Bone marrow (tissue), 2 donors: ENCODE measurements around the gene PERCC1.
"Not testable (repeated sequence)": the region's sequence is repeated elsewhere in the genome, so short reads cannot be mapped to it uniquely, and the experiment has no call there.

Source experiments
- DNase-seq, 2 donors: peaks; one replicate each; lab custom pipeline; 2025; lab: John Stamatoyannopoulos, UW

The PERCC1 gene

DNA sequence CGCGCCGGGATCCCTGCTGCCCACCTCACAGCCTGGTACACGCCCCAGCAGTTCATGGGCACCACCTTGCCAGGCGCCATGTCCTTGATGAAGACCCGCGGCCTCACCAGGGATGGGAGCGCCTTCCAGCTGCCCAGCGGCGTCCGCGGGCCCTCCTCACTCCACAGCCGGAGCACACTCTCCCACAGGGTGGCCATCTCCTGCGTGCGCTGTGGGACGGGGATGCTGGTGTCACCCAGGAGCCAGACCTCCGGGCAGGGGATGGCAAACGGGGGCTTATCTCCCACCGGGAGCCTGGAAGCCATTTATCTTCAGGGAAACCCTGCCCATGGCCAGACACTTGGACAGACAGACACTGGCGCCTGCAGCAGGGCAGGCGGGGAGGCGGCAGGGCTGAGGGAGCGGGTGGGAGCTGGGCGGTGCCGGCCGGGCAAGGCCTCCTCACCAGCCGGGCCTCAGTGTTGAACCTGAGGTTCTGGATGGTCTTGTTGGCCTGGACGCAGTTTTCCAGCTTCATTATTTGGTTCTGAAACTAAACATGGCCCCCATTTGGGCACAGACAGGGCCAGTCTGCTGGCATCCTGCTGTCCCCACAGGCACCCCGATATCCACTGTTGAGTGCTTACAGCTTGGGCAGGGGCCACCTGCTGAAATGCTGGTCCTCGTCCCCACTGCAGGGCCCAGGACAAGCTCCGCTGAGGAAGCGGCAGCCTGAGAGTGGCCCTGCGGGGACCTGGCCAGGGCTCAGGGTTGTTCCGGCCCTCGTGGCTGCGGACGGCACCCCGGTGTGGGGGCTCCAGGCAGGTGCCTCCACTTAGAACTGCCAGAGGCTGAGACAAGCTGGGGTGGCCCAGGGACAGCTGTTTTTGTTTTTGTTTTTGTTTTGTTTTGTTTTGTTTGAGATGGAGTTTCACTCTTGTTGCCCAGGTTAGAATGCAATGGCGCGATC is 4.0 kb downstream of the PERCC1 start:
- DNase-seq = no peak

GRCh38 chr16:1435921-1436697 is 5.2 kb downstream of the PERCC1 start:
- no peak for DNase-seq

GRCh38 chr16:1436731-1437355 is 6.0 kb downstream of the PERCC1 start:
- DNase-seq = no peak

GRCh38 chr16:1437606-1438005 is 6.7 kb downstream of the PERCC1 start:
- DNase-seq = no peak

GRCh38 chr16:1438229-1439057 is 7.6 kb downstream of the PERCC1 start:
- DNase-seq = no peak

DNA sequence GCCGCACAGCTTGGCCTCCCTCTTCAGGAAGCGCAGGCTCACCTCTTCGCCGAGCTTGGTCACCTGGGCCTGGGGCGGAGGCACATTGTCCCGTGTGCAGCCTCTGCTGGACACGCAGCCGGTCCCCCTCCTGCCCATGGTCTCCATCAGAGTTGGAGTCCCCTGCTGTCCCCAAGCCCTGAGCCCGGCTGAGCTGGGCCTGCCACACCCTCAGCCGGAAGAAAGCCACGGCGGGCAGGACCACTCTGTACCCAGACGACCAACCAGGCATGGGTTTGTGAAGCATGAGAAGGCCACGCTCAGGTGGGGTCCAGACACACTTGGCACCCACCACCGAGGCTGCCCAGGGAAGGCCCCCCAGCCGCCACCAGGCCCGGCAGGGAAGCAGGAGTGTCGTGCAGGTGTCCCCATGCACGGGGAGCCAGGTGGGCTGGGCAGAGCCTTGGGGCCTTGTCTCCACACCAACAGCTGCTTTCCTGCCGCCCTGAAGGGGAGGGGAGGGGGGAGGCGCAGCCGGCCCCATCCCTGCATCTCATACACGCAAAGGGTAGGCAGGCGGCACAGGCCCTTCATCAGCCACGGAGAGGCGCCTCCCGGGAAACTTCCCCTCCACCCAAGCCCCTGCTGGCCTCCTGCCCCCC is 8.3 kb downstream of the PERCC1 start:
- DNase-seq = no peak

- DNase-seq = not testable (repeated sequence)
Measured at GRCh38 chr16:1439699-1440074, 8.8 kb downstream of the PERCC1 start.

DNA sequence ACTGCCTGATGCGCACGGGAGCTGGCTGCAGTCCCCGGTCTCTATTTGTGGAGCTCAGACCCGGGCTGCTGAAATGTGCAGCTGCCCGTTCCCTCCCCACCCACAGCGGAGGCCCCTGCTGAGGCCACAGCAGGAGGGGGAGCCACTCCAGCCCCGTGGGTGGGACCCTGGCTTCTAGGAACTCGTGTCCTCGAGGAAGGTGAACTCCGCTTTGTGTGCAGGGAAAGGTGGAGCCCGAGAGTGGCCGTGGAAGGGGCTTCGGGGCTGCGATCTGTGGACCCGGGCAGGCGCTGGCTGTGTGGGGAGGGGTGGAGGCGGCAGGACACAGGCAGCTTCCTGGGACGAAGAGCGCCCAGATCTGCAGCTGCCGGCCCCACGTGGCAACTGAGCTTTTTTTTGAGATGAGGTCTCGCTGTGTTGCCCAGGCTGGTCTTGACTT is 10.5 kb downstream of the PERCC1 start:
- DNase-seq = no peak

DNA sequence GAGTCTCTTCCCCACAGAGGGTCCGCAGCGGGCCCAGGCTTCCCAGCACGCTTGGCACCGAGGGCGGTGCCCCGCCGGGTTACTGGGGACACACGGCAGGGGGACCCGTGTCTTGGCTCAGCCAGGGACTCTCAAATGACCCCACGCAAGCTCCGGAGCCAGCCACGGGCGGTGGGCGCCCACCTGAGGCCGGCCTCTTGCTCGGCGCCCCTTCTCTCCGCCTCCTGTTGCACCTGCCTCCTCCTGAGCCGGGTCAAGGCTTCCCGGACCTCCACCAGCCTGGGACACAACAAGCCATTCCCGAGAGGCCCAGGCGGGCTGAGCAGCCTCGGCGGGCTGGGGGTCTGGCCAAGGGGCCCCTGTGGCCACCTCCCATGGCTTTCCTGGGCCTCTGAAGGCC is 11.8 kb downstream of the PERCC1 start:
- DNase-seq = no peak

- no peak for DNase-seq
Measured at GRCh38 chr16:1443403-1443973, 12.6 kb downstream of the PERCC1 start.

DNA sequence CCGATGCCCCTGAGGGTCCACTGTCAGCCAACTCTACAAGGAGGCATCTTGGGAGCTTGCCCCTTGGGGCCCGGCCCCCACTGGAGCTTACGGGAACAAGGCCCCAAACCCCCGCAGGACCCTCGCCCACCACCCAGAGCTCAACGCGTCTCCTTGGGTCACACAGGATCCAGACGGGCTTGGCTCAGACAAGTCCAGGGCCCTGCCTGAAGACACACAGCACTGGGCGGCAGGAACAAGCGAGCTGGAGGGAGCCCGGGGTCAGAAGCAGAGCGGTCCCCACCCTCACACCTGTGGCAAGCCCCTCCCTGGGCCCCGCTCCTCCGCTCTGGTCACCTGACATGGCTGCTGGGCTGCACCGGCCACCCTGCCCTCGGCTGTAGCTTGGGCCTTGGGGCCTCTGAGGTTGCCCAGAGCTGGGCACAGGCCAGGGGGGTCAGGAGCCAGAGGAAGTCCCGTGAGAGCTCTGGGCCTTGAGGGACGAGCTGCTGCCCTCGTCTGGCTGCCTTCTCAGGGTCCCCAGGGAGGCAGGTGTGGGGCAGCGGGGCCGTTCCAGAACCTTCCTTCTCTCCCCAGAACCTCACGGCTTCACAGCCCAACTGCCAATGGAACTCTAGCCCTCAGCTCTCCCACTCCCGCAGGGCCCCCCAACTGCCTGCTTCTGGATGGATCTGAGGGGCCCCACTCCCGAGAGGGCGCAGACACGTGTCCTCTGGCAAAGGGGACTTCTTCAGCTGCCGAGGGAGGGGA is 13.3 kb downstream of the PERCC1 start, which contains the start of gene CCDC154:
Gene CCDC154, minus strand, starts transcription at position 577 of the 750 bp plus-strand sequence. Its CDS starts 234 bp downstream, at position 343.
- DNase-seq = no peak

DNA sequence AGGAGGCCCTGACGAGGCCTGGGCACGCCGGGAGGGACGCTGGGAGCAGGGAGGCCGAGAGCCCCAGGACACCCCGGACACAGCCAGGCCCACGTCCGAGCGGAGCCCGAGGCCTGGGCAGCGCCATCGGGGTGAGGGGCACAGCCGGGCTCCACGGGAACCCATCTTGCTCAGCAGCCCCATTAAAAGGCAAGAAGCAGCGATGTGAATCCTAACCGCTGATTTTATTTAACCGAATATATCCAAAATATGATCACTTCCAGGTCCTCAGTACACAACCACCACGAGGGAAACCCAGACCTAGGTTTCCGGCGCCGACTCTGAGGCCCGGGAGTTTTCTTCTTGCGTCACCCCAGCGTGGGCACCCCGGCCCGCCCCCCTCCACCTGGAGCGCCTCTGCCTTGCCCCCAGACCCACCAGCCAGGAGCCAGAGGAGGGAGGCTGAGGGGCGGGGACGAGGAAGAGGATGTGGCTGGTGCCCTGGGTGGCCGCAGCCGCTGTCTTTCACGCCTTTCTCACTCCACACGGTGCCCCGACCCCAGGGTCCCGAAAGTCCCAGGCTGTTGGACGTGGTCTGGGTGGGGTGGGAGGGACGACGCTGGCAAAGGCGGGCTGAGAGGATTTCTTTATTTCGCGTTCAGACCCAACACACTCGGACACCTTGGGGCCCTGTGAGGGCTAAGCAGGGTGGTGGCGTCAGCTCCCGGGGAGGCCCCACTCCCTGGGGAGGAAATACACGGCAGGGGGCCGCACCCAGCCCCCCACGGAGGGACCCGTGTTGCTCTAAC is 14.0 kb downstream of the PERCC1 start:
- no peak for DNase-seq

GRCh38 chr16:1445518-1446203 is 14.8 kb downstream of the PERCC1 start:
- no peak for DNase-seq

- DNase-seq = no peak
Measured at GRCh38 chr16:1446296-1447080, 15.6 kb downstream of the PERCC1 start.

DNA sequence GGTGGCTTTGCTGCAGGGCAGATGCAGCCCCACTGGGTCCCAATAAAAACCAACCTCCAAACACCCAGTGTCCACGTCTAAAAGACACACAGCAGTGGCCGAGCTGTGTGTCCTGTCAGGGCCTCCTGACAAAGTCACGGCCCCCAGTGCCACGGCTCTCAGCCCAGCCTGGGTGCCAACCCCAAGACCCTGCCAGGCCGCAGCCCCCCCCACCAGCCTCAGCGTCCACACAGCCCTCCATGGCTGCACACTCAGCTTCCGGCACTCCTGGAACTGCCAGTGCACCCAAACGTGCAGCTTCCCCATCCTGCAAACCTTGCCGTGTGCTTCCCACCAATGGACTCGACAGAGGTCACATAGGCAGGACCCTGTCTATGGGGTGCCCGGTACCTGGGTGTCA is 17.1 kb downstream of the PERCC1 start:
- no peak for DNase-seq

- no peak for DNase-seq
Measured at GRCh38 chr16:1448536-1449116, 17.7 kb downstream of the PERCC1 start.

DNA sequence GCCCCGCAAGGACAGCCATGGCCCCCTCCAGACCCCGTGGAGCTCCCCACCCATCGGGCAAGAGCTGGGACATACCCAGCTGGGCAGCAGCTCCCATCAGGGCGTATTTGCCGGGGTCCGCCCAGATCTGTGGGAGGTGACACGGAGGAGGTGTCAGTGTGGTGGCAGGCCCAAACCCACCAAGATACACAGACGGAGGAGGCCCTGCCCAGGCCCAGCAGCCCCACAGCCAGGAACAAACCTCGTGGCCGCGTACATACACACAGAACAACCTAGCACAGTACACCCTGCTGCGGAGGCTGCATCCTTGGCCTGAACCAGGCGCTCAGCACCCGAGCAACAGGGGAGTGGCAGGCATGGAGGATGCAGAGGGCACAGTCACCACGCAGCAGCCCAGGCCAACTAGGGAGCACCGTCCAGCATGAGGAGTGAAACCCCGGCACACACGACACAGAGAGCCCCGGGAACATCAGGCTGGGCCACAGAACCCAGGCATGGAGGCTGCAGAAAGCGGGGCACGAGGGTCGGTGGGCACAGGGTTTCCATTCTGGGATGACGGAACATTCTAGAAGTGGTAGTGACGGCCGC is 18.4 kb downstream of the PERCC1 start:
- DNase-seq = no peak
